ENCODE measurements around the gene CCP110.

Gene CCP110

DNA sequence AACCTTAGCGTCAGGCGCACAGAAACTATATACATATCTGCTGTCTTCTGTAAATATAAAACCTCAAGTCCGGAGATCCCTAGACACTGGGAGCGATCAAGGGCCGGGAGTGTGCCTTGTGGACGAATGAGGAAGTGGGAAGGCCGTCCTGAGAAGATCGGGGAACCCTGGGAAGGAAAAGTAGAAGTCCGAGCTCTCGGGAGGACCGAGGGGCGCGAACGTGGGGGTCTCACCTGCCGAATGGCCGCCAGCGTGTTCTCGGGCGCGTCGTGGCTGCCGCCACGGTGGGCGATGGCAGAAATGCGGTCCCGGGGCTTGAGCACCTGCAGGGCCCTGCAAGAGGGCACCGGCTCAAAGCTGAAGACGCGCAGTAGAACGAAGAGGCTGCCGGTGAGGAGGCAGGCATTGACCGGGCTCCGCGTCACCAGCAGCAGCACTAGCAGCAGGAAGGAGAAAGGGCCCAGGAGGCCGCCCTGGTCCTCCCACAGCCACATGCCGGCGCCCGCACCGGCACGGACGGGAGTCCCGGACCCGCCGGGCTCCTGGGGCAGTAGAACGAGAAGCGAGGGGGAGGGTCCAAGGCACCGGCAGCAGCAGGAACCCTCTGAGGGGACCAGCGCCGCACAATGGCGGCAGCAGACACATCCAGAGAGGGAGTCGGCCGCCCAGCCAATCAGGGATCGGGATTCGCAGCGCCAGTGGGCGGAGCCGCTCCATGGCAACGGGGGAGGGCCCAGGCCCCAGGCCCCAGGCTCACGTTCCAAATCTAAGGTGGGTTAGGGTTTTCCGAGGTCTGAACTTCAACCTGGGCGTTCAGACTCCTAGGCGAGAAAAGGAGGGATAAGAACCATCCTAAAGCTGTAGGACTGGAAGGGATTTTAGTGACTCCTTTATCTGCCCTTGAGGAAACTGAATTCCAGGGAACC, 2.0 kb upstream of the CCP110 start, which contains the start of gene GDE1:
TSS of gene GDE1 (minus strand) at position 628 of the 926 bp plus-strand sequence. CDS start at position 494, 134 bp downstream.
- TF ChIP-seq, protein P1, sequence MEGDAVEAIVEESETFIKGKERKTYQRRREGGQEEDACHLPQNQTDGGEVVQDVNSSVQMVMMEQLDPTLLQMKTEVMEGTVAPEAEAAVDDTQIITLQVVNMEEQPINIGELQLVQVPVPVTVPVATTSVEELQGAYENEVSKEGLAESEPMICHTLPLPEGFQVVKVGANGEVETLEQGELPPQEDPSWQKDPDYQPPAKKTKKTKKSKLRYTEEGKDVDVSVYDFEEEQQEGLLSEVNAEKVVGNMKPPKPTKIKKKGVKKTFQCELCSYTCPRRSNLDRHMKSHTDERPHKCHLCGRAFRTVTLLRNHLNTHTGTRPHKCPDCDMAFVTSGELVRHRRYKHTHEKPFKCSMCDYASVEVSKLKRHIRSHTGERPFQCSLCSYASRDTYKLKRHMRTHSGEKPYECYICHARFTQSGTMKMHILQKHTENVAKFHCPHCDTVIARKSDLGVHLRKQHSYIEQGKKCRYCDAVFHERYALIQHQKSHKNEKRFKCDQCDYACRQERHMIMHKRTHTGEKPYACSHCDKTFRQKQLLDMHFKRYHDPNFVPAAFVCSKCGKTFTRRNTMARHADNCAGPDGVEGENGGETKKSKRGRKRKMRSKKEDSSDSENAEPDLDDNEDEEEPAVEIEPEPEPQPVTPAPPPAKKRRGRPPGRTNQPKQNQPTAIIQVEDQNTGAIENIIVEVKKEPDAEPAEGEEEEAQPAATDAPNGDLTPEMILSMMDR (IDR thresholded peaks at IDR 0.05; ENCODE audit: poor library complexity, severe bottlenecking) = peak; percentile 38
- peaks cover 13% of the 10 kb centered on the region for H3K36me3 ChIP-seq (ENCODE audit: low read depth)
- DNase-seq (ENCODE audit: low spot score) (peak; percentile 94), ATAC-seq (ENCODE audit: low read depth) (peak; percentile 73)
- peaks cover 19% of the 10 kb centered on the region for H3K4me1 ChIP-seq (ENCODE audit: insufficient read depth, poor library complexity, severe bottlenecking)
- no peaks in the 10 kb centered on the region for H3K27me3 ChIP-seq (ENCODE audit: insufficient read depth, poor library complexity, severe bottlenecking)
- no peaks in the 10 kb centered on the region for H3K9me3 ChIP-seq (ENCODE audit: severe bottlenecking)
- H3K27ac ChIP-seq (ENCODE audit: poor library complexity, severe bottlenecking) = peak within 1 kb of the TSS; percentile 55
- H3K4me3 ChIP-seq (ENCODE audit: severe bottlenecking) = peak within 1 kb of the TSS; percentile 76

DNA sequence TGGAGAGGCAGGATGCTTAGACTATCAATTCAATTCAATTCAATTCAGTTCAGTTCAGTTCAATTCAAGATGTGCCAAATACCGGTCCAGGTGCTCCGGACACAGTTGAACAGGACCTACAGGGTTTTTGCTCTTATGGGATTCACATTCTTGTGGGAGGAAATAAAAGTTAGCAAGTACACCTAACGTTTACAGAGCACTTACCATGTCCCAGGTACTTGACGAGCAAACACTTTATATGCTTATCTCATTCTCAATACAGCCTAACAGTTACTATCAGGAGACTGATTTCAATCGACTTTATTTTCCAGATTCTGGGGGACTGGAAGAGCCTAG, 1.4 kb upstream of the CCP110 start:
- no peak for ATAC-seq (ENCODE audit: low read depth)
- DNase-seq (ENCODE audit: low spot score) = no peak
- Histone ChIP-seq H3K27me3 (ENCODE audit: insufficient read depth, poor library complexity, severe bottlenecking) (no peaks in the 10 kb centered on the region), H3K36me3 (ENCODE audit: low read depth) (peaks cover 11% of the 10 kb centered on the region), H3K27ac (ENCODE audit: poor library complexity, severe bottlenecking) (peak overlapping the region; percentile 55), H3K4me3 (ENCODE audit: severe bottlenecking) (no peak overlapping the region), H3K4me1 (ENCODE audit: insufficient read depth, poor library complexity, severe bottlenecking) (peaks cover 14% of the 10 kb centered on the region), H3K9me3 (ENCODE audit: severe bottlenecking) (no peaks in the 10 kb centered on the region)
- TF ChIP-seq, protein P1 (IDR thresholded peaks at IDR 0.05; ENCODE audit: poor library complexity, severe bottlenecking) = no peak

DNA sequence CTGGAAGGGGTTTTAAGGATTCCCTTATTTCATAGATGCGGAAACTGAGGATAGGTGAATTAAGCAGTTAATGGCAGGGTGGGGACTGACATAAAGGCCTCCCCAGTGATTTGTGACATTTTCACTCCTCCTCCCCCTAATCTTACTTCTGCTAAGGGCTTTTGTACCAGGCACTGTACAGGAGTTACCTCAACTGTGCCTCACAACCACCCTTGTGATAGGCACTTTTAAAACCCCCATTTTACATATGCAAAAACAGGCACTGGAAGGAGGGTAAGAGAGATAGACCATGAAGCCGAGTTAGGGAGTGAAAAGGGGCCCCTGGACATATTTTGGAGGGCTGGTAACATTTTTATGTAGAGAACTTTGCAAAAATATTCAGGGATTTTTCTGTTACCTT, 982 bp upstream of the CCP110 start:
- H3K27me3 ChIP-seq (ENCODE audit: insufficient read depth, poor library complexity, severe bottlenecking) = no peaks in the 10 kb centered on the region
- ATAC-seq (ENCODE audit: low read depth) (no peak), DNase-seq (ENCODE audit: low spot score) (no peak)
- H3K36me3 ChIP-seq (ENCODE audit: low read depth) = peaks cover 15% of the 10 kb centered on the region
- H3K9me3 ChIP-seq (ENCODE audit: severe bottlenecking) = no peaks in the 10 kb centered on the region
- H3K4me1 ChIP-seq (ENCODE audit: insufficient read depth, poor library complexity, severe bottlenecking) = peaks cover 10% of the 10 kb centered on the region
- TF ChIP-seq, protein P1 (IDR thresholded peaks at IDR 0.05; ENCODE audit: poor library complexity, severe bottlenecking) = no peak
- H3K4me3 ChIP-seq (ENCODE audit: severe bottlenecking) = no peak overlapping the region
- no peak overlapping the region for H3K27ac ChIP-seq (ENCODE audit: poor library complexity, severe bottlenecking)

DNA sequence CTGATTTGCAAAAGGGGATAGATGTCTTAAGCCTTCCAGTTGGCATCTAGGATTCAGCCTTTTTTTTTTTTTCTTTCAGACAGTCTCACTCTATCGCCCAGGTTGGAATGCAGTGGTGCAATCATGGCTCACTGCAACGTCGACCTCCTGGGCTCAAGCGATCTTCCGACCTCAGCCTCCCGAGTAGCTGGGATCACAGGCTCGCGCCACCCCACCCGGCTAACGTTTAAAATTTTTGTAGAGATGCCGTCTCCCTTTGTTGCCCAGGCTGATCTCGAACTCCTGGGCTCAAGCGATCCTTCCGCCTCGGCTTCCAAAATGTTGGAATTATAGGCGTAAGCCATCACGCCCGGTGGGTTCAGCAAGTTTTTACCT, 571 bp upstream of the CCP110 start:
- TF ChIP-seq, protein P1 (IDR thresholded peaks at IDR 0.05; ENCODE audit: poor library complexity, severe bottlenecking) = no peak
- H3K27me3 ChIP-seq (ENCODE audit: insufficient read depth, poor library complexity, severe bottlenecking) = no peaks in the 10 kb centered on the region
- peaks cover 19% of the 10 kb centered on the region for H3K36me3 ChIP-seq (ENCODE audit: low read depth)
- DNase-seq (ENCODE audit: low spot score) (no peak), ATAC-seq (ENCODE audit: low read depth) (no peak)
- H3K4me3 ChIP-seq (ENCODE audit: severe bottlenecking) = no peak overlapping the region
- peaks cover 6% of the 10 kb centered on the region for H3K4me1 ChIP-seq (ENCODE audit: insufficient read depth, poor library complexity, severe bottlenecking)
- H3K9me3 ChIP-seq (ENCODE audit: severe bottlenecking) = no peaks in the 10 kb centered on the region
- H3K27ac ChIP-seq (ENCODE audit: poor library complexity, severe bottlenecking) = no peak overlapping the region

DNA sequence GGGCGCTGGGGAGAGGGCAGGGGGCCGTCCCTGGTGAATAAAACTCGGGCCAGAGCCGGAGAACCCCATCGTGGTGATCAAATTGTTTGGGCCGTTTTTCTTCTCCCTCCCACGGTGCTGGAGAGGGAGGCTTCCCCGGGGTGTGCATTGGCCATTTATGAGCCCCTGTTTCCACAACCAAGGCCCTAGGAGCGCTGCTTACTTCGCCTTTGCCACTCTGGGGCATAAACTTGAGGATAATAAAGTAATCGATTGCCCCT, 544 bp downstream of the CCP110 start:
- Histone ChIP-seq H3K9me3 (ENCODE audit: severe bottlenecking) (no peaks in the 10 kb centered on the region), H3K36me3 (ENCODE audit: low read depth) (peaks cover 30% of the 10 kb centered on the region), H3K27me3 (ENCODE audit: insufficient read depth, poor library complexity, severe bottlenecking) (no peaks in the 10 kb centered on the region), H3K4me1 (ENCODE audit: insufficient read depth, poor library complexity, severe bottlenecking) (peaks cover 5% of the 10 kb centered on the region), H3K27ac (ENCODE audit: poor library complexity, severe bottlenecking) (peak overlapping the region; percentile 43), H3K4me3 (ENCODE audit: severe bottlenecking) (peak overlapping the region; percentile 85)
- TF ChIP-seq, protein P1 (IDR thresholded peaks at IDR 0.05; ENCODE audit: poor library complexity, severe bottlenecking) = no peak
- DNase-seq (ENCODE audit: low spot score) (no peak), ATAC-seq (ENCODE audit: low read depth) (no peak)
